HG02642 (cell line): ENCODE measurements around the gene MYPN.

Experiments
- ATAC-seq: cut with Tn5 transposase; IDR thresholded peaks from one replicate; pipeline ENCODE4 v1.9.1; 2021; ENCODE audit warnings: mild to moderate bottlenecking; ENCODE audit not compliant: unreplicated experiment, poor library complexity

Gene MYPN

DNA sequence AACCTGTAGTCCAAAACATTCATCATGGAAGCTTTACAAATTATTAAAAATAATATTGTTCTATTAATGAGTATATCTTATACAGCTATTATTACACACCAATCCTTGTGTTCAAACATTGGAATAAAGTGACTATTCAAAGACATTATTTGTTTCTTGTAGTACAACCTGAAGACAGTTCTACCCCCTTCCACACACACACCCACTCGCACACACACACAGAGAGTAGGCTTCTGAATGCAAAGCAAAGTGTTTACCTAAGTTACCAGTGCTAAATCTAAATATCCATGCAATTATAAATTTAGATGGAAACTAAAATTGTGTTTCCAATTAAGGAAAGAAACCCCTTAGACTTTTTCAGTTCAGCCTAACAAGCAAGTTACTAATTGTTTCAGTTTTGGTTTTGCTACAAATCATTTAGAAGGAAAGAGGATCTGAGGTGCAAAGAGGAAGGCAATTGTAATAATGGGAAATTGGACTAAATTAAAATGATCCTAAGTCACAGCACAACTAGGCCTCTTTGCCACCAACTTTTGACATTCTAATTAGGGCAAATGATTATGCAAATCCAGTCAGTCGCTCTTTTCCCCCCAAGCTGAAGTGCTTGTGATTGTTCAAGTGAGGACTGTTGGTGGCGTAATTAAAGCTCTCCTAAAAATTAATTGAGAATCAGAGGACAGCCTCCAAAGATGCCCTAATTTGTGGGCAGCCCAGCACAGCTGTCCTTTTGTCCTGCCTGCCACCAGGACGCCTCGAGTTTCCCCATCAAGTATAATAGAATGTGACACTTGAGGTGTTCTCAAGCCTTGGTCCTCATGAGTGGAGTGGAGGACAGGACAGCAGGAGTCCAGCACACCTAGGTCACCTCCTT, 142.6 kb downstream of the MYPN start:
- no peak for ATAC-seq

DNA sequence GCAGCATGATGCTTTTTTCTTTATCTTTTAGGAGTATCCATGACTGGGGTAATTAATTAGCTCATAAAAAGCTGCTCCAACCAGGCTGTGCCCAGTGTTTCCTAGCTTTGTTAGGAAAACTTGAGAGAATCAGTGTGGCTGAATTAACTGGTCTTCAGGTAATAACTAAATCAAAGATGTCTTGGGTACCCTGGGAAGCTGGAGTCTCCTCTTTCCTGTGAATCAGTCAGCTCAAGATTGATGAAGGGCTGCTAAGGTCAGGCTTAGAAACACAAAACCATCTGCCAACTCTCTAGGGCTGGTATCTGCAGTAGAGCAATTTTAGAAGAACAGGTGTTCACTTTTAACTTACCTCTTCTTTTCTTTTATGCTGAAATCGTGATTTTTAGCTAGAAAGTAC, 144.1 kb downstream of the MYPN start:
- no peak for ATAC-seq

DNA sequence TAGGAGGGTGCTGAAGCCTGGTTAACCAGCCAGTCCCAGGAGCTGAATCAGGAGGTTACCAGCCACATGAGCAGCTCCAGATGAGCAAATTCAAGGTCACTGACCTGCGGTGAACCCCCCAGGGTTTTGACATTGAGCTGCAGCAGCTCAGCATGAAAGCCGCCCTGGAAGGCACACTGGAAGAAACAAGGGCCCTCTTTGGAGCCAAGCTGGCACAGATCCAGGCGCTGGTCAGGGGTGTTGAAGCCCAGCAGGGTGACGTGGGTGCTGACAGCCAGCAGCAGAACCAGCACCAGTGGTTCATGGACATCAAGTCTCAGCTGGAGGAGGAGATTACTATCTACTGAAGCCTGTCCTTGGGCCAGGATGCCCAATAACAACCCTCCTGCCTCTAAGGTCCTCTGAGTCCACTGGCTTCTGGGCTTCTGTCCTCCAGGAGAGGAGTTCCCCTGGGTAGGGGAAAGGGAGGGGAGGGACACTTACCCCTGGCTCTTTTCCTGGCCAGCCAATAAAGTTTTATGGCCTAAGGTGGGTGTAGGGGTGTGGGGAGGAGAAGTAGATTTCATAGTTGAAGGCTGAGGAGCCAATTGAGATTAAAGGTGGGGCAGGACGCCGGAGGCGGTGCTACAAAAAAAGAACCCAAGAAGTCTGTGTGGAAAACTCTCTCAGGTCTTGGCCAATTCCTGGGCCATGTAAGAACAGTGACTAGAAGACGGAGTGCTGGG, 152.0 kb downstream of the MYPN start:
- no peak for ATAC-seq
